A549 treated with GW870086 at 1 μM for 4 hours (cell line): ENCODE results near the gene P2RY2. TPM values are rescaled to one million over a fixed set of nuclear protein-coding genes. Genes with fewer than 3 reads are reported as not detected.

ENCODE experiments used
- total RNA-seq: library from RNA; stranded (reverse); fragments of 200-300 nt; extraction: Qiagen RNA extraction; gene quantifications from 5 replicates; pipeline ENCODE4 v1.2.3, GENCODE V29; 2022; ENCODE audit warnings: low read depth

The P2RY2 gene
- 12.8 to 15.3 TPM (median 13.1 TPM) in 5 replicates for total RNA-seq

DNA sequence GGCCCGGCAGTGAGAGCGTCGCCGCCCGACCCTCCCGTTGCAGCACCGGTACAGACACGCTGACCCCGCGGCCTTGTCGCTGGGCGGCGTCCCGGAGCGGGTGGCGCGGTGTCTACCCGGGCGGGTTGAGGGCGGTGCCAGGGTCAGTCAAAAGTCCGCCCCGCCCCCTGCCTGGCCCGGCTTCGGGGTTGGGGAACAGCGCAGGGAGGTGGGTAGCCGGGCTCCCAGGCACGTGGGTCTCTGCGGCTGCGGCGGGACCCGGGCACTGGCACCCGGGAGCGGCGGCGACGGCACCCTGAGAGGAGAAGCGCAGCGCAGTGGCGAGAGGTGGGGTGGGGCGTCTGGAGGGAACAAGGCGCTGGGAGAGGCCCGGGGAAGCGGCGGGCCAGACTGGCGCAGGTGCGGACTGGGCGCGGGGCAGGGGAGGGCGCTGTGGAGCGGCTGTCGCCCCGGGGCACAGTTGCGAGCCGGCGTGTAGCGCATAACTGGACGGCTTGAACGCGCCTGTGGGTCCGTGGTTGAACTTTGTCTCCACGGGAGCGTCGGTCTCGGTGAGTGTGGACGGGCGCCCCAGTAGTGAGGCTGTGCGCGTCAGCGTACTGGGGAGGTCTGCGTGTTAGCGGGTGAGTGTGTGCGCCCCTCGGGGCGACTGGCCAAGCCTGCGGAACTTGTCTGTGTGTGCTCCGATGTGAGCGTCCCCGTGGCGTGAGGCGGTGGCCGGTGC, at the start of gene P2RY2:
TSS of gene P2RY2 (plus strand) at position 176 of the 724 bp plus-strand sequence. CDS start 15,879 bp downstream, outside the sequence.

DNA sequence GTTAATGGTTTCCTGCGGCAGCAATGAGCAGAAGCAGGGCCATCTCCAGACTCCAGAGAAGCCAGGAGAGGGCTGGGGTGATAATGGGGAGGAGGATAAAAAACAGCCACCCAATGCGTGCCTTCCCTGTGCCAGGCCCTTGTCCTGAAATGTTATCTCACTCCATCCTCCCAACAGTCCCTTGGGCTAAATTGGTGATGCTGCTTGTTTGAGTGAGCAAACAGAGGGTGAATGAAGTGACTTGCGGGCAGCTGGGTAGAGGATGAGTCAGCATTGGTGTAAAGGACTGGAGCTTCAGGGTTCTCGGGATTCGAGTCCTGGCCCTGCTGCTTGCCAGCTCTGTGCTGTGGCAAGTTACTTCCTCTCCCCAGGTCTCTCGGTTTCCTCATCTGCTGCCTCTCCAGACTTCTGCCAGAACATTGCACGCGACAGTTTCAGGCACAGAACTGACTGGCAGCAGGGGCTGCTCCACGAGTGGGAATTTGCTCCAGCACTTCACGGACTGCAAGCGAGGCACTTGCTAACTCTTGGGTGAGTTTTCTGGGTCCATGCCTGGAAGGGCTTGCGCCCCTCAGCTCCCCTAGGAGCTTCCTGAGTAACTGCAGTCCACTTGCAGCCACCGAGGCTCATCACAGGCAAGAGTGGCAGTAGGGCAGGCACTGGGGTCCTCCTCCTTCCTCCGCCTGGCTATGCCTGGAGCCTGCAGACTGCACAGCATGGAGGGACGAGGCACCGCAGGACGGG, 54.0 kb downstream of the P2RY2 start, which contains the start of gene P2RY6:
TSS of gene P2RY6 (plus strand) at position 403 of the 744 bp plus-strand sequence. CDS start 24,181 bp downstream, outside the sequence.

Other genes with a start within 250 kb of the P2RY2 start
- 7.6 to 12.1 TPM (median 8.9 TPM) in 5 replicates for gene FCHSD2, start 76.0 kb upstream of the P2RY2 start, total RNA-seq
- 5.8 to 10.4 TPM (median 8.9 TPM) in 5 replicates for gene P2RY6, start 54.1 kb downstream of the P2RY2 start, total RNA-seq
- 7.4 to 13.3 TPM (median 12.5 TPM) in 5 replicates for gene ARHGEF17, start 90.0 kb downstream of the P2RY2 start, total RNA-seq
- gene RELT, start 158.1 kb downstream of the P2RY2 start, total RNA-seq: 6.1 to 8.7 TPM (median 7.3 TPM) in 5 replicates